GM19324 (cell line): ENCODE measurements around the gene TRAP1.
"Not testable (repeated sequence)": the region's sequence is repeated elsewhere in the genome, so short reads cannot be mapped to it uniquely, and the experiment has no call there.

Experiments
- ATAC-seq: cut with Tn5 transposase; IDR thresholded peaks from one replicate; pipeline ENCODE4 v1.9.1; 2021; ENCODE audit warnings: mild to moderate bottlenecking, moderate library complexity; ENCODE audit not compliant: unreplicated experiment, low FRiP score

TRAP1 gene

DNA sequence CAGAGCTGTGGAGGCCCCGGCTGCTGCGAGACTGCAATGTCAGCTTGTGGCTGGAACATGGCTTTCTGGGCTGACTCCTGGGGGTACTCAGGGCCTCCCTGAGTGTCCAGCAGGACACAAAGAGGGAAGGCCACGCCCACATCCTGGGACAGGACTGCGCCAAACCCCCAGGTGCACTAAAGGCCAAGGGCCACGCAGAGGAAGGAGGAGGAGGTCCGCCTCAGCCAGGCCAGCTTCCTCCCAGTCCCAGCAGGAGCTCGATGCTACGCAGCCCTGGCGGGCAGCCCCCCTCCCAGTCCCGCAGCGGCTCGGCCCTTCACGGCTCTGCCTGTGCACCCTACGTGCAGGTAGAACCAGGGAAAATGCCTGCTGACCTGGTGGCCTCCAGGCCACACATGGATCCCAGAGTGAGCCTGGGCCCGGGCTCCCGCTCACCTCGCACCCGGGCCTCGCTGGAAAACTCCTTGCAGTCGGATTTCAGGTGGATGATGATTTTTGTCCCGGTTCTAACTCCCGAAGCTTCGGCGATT, 41.7 kb downstream of the TRAP1 start:
- ATAC-seq: no peak

GRCh38 chr16:3674513-3675295, 42.6 kb downstream of the TRAP1 start:
- ATAC-seq: no peak

- ATAC-seq: no peak
These were observed 43.5 kb downstream of the TRAP1 start for GRCh38 chr16:3673676-3674377.

DNA sequence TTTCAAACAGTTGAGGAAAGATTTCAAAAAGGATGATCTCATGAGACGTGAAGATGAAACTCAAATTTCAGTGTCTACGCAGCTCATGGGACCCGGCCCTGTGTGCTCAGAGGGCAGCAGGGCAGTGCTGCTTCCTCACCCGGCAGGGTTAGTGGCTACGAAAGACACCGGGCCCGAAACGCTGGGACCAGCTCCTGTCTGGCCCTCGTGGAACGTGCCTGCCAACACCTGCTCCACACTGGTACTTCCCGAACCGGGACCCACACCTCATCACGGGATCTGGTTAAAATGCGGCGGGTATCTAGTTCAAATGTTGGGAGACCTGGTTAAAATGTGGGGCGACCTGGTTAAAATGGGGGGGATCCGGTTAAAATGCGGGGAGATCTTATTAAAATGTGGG, 44.1 kb downstream of the TRAP1 start:
- ATAC-seq: no peak

DNA sequence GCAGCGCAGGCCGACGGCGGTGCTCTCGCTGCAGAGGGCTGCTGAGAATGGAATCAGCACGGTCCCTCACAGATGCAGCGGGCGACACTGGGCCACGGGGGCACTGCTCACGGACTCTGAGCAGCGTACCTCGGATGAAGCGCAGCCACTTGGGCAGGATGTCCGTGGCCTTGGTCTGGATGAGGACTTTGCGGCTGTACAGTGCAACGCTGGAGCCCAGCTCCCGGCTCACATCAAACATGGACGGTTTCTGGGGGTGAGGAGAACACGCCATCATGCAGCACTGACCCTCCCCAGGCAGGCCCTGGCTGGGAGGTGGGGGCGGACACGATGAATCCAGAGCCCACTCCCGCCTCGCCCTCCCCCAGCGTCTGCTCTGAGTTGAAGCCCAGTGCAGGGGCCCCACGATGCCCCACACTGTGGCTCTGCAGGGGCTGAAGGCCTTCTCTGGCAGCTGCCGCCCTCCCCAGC, 44.7 kb downstream of the TRAP1 start:
- ATAC-seq: no peak

DNA sequence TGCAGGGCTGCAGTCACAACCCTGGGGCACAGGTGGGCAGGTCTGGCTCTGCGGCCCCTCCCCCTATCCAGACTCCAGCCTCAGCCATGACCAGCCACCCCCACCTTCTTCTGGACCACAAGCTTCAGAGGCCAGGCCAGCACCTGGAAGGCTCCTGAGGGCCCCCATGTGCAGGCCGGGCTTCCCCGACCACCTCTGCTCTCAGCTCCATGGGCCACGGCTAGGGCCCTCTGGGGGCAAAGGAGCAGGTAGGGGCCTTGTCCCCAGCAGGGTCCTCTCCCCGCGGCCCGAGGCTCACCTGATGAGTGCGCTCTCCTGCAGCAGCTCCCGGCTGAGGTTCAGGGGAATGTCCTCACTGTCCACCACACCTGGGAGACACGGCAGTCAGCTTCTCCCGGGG, 45.9 kb downstream of the TRAP1 start:
- ATAC-seq: no peak

DNA sequence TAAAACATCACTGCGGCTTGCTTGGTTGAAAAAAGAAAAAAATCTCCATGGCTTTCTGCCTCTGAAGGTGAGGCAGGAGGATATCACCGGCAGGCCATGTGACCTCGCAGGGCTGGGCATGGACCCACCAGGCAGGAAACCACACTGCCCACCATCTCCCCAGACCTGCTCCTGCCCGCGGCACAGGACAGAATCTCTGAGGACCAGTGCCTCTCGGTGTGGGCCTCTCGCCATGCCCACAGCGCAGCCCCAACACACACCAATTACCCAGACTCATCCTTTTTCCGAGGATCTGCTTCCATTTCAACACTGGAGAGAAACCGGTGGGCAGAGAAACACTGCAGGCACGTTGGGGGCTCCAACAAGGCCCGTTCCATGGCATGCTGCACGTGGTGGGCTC, 46.6 kb downstream of the TRAP1 start:
- ATAC-seq: no peak

DNA sequence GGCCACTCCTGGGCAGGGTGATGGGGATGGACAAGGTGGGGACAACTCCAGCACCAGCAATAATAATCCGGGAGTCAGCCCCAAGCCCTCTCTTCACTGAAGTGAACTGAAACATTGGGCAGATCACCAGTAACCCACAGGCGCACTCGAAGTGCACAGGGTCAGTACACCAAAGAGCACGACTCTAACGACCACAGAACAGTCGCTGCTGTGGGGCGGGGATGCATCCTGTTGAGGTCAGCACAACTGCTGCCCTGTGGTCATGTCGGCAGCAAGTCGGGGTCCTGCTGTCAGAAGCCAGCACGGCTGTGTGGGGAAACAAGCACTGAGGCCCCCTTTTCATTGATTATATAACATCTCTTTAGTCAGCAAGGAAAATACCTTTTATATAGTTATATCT, 48.2 kb downstream of the TRAP1 start:
- no peak for ATAC-seq

- ATAC-seq: no peak
These were observed 48.7 kb downstream of the TRAP1 start for GRCh38 chr16:3668626-3669025.

DNA sequence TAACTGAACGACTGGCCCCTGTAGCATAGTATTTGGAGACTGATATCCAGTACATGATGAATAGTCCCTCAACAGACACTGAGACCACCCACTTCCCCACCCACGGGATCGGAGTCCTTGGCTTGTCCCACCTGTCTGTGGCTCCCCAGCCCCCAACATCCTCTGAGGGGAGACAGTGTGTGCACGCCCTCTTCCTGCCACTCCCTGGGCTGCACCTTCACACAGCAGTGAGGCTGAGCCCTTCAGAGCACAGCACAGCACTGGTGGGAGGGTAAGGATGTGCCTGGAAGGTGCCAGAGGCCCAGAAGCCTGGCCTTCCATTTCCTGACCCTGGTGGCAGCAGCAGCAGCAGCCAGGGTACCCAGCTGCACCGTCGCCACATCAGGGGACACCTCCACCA, 51.8 kb downstream of the TRAP1 start:
- no peak for ATAC-seq

DNA sequence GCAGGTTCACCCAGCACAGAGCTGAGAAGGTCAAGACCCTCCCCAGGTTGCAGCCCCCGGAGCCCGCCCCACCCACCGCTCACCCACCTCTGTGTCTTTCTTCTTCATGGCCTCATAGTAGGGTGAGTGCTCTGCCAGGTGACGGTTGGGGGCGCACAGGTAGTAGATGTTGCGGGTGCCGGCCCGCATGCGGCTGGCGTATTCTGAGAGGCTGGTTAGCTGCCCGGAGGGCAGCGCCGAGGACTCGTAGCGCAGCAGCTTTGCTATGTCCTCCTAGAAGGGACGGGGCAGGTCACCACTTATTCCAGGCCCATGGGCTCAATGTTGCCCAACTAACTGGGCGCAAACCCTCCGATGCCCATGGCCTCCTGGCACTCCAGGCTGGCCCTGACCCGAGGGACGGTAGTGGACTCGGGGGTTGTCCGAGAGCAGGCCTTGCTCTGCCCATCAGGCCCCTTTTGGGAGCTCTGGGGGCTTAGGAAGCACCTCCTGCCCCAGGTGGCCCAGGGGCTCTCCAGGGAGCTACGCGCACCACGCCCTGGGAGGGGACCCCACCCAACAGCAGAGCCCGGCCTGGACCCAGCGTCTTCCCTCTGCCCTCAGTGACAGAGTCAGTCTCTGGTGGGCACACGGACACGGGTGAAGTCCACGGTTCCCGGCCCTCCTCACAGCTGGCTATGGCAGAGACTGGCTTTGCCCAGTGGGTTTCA, 53.0 kb downstream of the TRAP1 start:
- ATAC-seq: no peak

- no peak for ATAC-seq
These were observed 54.7 kb downstream of the TRAP1 start for GRCh38 chr16:3662601-3663000.

DNA sequence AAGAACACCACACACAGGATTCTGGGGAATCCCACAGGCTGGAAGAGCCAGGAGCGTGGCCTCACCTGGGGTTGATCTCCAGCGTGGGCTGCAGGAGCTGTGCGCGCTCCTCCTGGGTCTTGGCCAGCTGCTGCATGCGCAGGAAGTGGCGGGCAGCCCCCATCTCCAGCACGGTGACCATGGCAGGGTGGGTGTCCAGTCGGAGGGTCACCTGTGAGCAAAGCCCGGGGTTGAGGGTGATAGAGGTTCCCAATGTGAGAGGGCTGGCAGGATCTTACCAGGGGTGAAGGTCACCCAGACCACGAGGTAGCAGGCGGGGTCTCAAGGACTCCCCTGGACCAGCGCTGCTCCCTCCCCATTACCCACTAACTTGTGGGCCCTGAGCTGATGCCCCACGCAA, 55.4 kb downstream of the TRAP1 start:
- ATAC-seq: no peak

- ATAC-seq: no peak
These were observed 56.0 kb downstream of the TRAP1 start for GRCh38 chr16:3661311-3661710.

GRCh38 chr16:3659251-3659650, 58.1 kb downstream of the TRAP1 start:
- ATAC-seq: no peak

- no peak for ATAC-seq
These were observed 60.5 kb downstream of the TRAP1 start for GRCh38 chr16:3656491-3657468.

DNA sequence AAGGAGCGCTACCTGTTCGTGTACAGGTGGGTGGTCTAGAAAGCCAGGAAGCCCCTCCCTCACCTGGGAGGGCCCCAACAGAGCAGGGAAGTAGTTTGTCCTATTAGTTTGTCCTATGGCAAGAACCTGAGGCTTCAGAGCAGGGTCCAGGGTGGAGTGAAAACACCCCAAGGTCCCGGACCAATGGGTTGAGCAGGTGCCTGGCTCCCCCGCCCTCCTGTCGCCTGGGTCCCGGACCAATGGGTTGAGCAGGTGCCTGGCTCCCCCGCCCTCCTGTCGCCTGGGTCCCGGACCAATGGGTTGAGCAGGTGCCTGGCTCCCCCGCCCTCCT, 61.2 kb downstream of the TRAP1 start:
- ATAC-seq: not testable (repeated sequence)

GRCh38 chr16:3655396-3656159, 61.7 kb downstream of the TRAP1 start:
- no peak for ATAC-seq

GRCh38 chr16:3655030-3655395, 62.3 kb downstream of the TRAP1 start:
- ATAC-seq: no peak
